Upper lobe of left lung (tissue), 6 donors: Measurements from ENCODE around the gene ST8SIA5. TPM values are rescaled to one million over a fixed set of nuclear protein-coding genes. Genes with fewer than 3 reads are reported as not detected.
A peak's percentile ranks its signal among the peaks of the same experiment; 100 is the strongest.

Source experiments
- ATAC-seq, 2 donors: fragments of 200-7000 bp; cut with Tn5 transposase; one replicate each; pipeline ENCODE4 v1.9.1; 2022; ENCODE audit warnings: mild to moderate bottlenecking in 2 of 2, moderate library complexity in 2 of 2; ENCODE audit not compliant: low FRiP score in 2 of 2
- DNase-seq, 2 donors: peaks; one replicate each; pipeline ENCODE4 v3.0.0-alpha.2; 2019 to 2020
- H3K27ac ChIP-seq, 4 donors: fragments of 200-600 bp; sonication (generic); one replicate each; pipeline ENCODE4 v1.5.1; 2016 to 2019
- H3K27me3 ChIP-seq, 4 donors: fragments of 200-600 bp; sonication (generic); one replicate each; pipeline ENCODE4 v1.5.1; 2017 to 2019
- H3K36me3 ChIP-seq, 4 donors: fragments of 200-600 bp; sonication (generic); one replicate each; pipeline ENCODE4 v1.5.1; 2016 to 2019
- H3K4me1 ChIP-seq, 4 donors: fragments of 200-600 bp; sonication (generic); one replicate each; pipeline ENCODE4 v1.5.1; 2018 to 2019
- H3K4me3 ChIP-seq, 4 donors: fragments of 200-600 bp; sonication (generic); one replicate each; pipeline ENCODE4 v1.5.1; 2017 to 2019; ENCODE audit warnings: mild to moderate bottlenecking in 2 of 4, moderate library complexity in 1 of 4
- H3K9me3 ChIP-seq, 4 donors: fragments of 200-600 bp; sonication (generic); one replicate each; pipeline ENCODE4 v1.5.1; 2018 to 2019
- CTCF ChIP-seq, 6 experiments: fragments of 450-650 bp in 4 of 6; fragments of 200-600 bp in 2 of 6; sonication (generic) in 2 of 6; IDR thresholded peaks; one replicate each; pipeline ENCODE4 v1.5.1; 2016 to 2019; ENCODE audit warnings: antibody characterized with exemption in 6 of 6
- EP300 ChIP-seq, 4 donors: sonication (generic); formaldehyde crosslinking; IDR thresholded peaks; one replicate each; pipeline ENCODE4 v1.5.1; 2017; ENCODE audit warnings: antibody characterized with exemption in 4 of 4, control low read depth in 2 of 4
- POLR2A ChIP-seq, 4 donors: fragments of 450-650 bp; IDR thresholded peaks; one replicate each; pipeline ENCODE4 v1.5.1; 2016 to 2017; ENCODE audit warnings: antibody characterized with exemption in 4 of 4, mild to moderate bottlenecking in 2 of 4
- POLR2AphosphoS5 ChIP-seq, 2 donors: sonication (generic); formaldehyde crosslinking; IDR thresholded peaks; one replicate each; pipeline ENCODE4 v1.5.1; 2017; ENCODE audit warnings: antibody characterized with exemption in 2 of 2
- WGBS, 2 donors: methylation state at CpG; one replicate each; pipeline ENCODE4 v1.1.5; 2017 to 2018; 5-methylcytosine and 5-hydroxymethylcytosine counted together
- total RNA-seq, 6 donors: library from RNA; depleted of rRNA in 4 of 6; stranded (reverse); fragments of >200 nt in 4 of 6; gene quantifications; one replicate each; pipeline versions ENCODE4 v1.1.0 to v1.2.1, GENCODE V29; 2016 to 2021
- donor health status: DM: no; HTN: no; CAD: no; lungs with moderate emphysema.
- donor health status: DM: no; HTN: yes; CAD: no; lungs with severe emphysema.

The ST8SIA5 gene
- total RNA-seq, 6 donors from 2014 or later: 0.30 to 0.74 (median 0.50) TPM; not detected in 2

GRCh38 chr18:46680784-46681695 lies 75.8 kb downstream of the ST8SIA5 start:
- 80 to 81% methylated on average over 12 of the region's 12 CpGs for WGBS, 2 donors
- H3K27me3 ChIP-seq: no peaks in the 10 kb centered on the region
- H3K27ac ChIP-seq: no peak overlapping the region
- H3K9me3 ChIP-seq: no peaks in the 10 kb centered on the region
- DNase-seq: no peak
- no peak overlapping the region for H3K4me3 ChIP-seq
- ATAC-seq: peak in 1 of 2 donors; percentile 18
- H3K36me3 ChIP-seq: no peaks in the 10 kb centered on the region
- no peaks in the 10 kb centered on the region for H3K4me1 ChIP-seq
- TF ChIP-seq EP300 (IDR thresholded peaks at IDR 0.05) (no peak), CTCF (IDR thresholded peaks at IDR 0.05) (no peak), POLR2AphosphoS5 (IDR thresholded peaks at IDR 0.05) (no peak), POLR2A (IDR thresholded peaks at IDR 0.05) (no peak)

GRCh38 chr18:46679846-46680598 lies 76.8 kb downstream of the ST8SIA5 start:
- WGBS, 2 donors: 94 to 95% methylated on average over 44 to 50 of the region's 52 CpGs
- Histone ChIP-seq H3K27ac (no peak overlapping the region), H3K36me3 (no peaks in the 10 kb centered on the region), H3K4me1 (no peaks in the 10 kb centered on the region), H3K9me3 (no peaks in the 10 kb centered on the region), H3K27me3 (no peaks in the 10 kb centered on the region), H3K4me3 (no peak overlapping the region)
- no peak for TF ChIP-seq POLR2A (IDR thresholded peaks at IDR 0.05)
- TF ChIP-seq CTCF (IDR thresholded peaks at IDR 0.05): no peak
- TF ChIP-seq POLR2AphosphoS5 (IDR thresholded peaks at IDR 0.05): no peak
- TF ChIP-seq EP300 (IDR thresholded peaks at IDR 0.05): no peak
- ATAC-seq (peak in 1 of 2 donors; percentile 11), DNase-seq (peak in 1 of 2 donors; percentile 71)

GRCh38 chr18:46678785-46679399 lies 78.0 kb downstream of the ST8SIA5 start:
- no peak for ATAC-seq
- no peak overlapping the region for H3K4me3 ChIP-seq
- TF ChIP-seq EP300 (IDR thresholded peaks at IDR 0.05) (no peak), CTCF (IDR thresholded peaks at IDR 0.05) (no peak), POLR2A (IDR thresholded peaks at IDR 0.05) (no peak)
- H3K9me3 ChIP-seq: no peaks in the 10 kb centered on the region
- DNase-seq: no peak
- no peak overlapping the region for H3K27ac ChIP-seq
- H3K4me1 ChIP-seq: no peaks in the 10 kb centered on the region
- WGBS, 2 donors: 67 to 71% methylated on average over 10 of the region's 10 CpGs
- no peaks in the 10 kb centered on the region for H3K27me3 ChIP-seq
- H3K36me3 ChIP-seq: no peaks in the 10 kb centered on the region

- no peaks in the 10 kb centered on the region for H3K9me3 ChIP-seq
- no peak overlapping the region for H3K27ac ChIP-seq
- H3K4me1 ChIP-seq: no peaks in the 10 kb centered on the region
- DNase-seq: no peak
- no peak overlapping the region for H3K4me3 ChIP-seq
- H3K27me3 ChIP-seq: no peaks in the 10 kb centered on the region
- ATAC-seq: no peak
- no peaks in the 10 kb centered on the region for H3K36me3 ChIP-seq
- no peak for TF ChIP-seq CTCF (IDR thresholded peaks at IDR 0.05)
- TF ChIP-seq POLR2AphosphoS5 (IDR thresholded peaks at IDR 0.05): no peak
- TF ChIP-seq POLR2A (IDR thresholded peaks at IDR 0.05): no peak
- TF ChIP-seq EP300 (IDR thresholded peaks at IDR 0.05): no peak
- 51 to 80% methylated on average over 1 to 3 of the region's 3 CpGs for WGBS, 2 donors
These were observed 78.8 kb downstream of the ST8SIA5 start for GRCh38 chr18:46678041-46678440.
